HK-2 (cell line): ENCODE results near the gene RPH3AL.
"Not testable (repeated sequence)": the region's sequence is repeated elsewhere in the genome, so short reads cannot be mapped to it uniquely, and the experiment has no call there.

Experiments
- DNase-seq: peaks from one replicate; pipeline ENCODE4 v3.0.0-alpha.2; 2018; ENCODE audit not compliant: unreplicated experiment

Gene RPH3AL

DNA sequence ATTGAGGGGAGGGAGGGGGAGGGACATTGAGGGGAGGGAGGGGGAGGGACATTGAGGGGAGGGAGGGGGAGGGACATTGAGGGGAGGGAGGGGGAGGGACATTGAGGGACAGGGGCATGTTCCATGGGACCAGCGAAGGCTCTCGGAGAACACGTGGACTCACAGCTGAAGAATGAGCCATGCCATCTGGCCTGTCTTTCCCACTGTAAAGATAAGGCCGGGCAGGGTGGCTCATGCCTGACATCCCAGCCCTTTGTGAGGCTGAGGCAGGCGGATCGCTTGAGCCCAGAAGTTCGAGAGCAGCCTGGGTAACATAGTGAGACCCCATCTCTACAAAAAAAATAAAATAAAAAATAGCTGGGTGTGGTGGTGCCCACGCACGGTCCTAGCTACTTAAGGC lies 32.5 kb downstream of the RPH3AL start:
- DNase-seq = no peak

DNA sequence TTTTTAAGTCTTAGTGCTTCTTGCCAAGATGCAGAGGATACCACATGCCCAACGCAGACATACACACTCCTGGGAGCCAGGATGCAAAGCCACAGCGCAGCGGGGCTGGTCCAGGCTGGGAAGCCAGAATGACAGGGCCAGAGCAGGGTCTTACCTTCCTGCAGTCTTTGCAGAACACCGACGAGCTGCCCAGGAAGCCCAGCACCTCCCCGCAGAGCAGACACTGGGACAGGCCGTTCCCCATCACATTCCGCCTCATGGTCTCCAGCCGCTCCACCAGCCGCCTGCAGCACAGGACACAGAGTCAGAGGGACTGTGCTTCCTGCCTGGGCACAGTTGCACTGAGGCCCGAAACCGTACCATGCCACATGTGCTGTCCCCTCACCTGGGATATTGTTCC lies 33.3 kb downstream of the RPH3AL start:
- no peak for DNase-seq

DNA sequence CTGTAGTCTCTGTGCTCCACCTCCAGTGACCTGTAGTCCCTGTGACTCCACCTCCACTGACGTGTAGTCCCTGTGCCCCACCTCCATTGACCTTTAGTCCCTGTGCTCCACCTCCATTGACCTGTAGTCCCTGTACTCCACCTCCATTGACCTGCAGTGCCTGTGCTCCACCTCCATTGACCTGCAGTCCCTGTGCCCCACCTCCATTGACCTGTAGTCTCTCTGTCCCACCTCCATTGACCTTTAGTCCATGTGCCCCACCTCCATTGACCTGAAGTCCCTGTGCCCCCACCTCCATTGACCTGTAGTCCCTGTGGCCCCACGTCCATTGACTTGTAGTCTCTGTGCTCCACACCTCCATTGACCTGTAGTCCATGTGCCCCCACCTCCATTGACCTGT lies 35.5 kb downstream of the RPH3AL start:
- not testable (repeated sequence) for DNase-seq

DNA sequence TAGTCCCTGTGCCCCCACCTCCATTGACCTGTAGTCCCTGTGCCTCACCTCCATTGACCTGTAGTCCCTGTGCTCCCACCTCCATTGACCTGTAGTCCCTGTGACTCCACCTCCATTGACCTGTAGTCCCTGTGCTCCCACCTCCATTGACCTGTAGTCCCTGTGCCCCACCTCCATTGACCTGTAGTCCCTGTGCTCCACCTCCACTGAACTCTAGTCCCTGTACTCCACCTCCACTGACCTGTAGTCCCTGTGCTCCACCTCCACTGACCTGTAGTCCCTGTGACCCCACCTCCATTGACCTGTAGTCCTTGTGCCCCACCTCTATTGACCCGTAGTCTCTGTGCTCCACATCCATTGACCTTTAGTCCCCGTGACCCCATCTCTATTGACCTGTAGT lies 37.2 kb downstream of the RPH3AL start:
- DNase-seq = not testable (repeated sequence)

GRCh38 chr17:314614-314944 lies 38.0 kb downstream of the RPH3AL start:
- not testable (repeated sequence) for DNase-seq

DNA sequence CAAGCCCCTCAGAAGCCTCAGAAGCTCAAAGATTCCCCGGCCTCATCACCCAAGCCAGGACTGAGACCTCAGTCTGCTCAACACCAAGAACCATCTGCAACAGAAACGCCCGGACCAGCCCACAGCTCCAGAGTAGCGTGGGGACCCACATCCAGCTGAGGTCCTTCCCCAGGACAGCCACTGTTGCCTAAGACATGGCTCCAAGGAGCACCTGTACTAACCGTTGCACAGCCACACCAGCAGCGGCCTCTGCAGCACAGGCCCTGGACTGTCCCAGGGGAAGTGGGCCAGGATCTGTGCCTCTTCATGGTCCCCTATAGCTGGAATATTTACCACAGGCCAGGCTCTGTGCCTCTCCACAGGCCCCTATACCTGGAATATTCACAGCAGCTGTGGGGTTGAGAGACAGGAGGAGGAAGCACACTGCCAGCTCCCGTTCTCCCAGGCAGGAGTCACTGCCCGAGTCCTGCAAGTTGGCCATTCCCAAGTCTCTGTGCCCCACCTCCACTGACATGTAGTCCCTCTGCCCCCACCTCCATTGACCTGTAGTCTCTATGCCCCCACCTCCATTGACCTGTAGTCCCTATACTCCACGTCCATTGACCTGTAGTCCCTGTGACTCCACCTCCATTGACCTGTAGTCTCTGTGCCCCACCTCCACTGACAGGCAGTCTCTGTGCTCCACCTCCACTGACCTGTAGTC lies 38.5 kb downstream of the RPH3AL start:
- no peak for DNase-seq

- no peak for DNase-seq
Observed at GRCh38 chr17:313231-313630, 39.4 kb downstream of the RPH3AL start.

- no peak for DNase-seq
Observed at GRCh38 chr17:312476-313148, 40.0 kb downstream of the RPH3AL start.

DNA sequence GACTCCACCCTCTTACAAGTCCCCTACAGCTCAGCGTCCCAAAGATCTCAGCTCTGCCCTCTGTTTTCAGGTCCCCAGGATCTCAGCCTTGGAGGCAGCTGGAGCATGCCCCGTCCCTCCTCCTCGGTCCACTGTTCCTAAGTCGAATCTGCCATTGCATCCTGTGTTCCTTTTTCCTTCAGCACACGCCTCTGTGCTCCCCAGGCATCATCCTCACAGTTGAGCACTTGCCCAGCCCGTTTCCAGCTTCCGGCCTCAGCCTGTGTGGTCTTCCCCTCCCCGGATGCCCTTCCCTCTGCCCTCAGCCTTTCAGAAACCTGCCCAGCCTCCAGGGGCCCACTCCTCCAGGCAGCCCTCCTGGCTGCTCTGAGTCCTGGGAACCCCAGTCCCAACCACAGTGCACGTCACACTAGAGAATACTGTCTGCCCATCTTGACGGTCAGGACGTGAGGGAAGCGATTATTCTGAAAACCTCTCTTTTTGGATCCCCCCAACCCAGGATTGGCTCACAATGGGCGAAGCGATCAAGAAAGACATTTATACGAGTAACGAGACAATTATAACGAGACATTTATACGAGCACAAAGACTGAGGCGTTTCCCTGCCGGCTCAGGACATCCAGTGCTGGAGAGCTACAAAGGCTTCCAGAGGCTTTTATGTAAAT lies 41.4 kb downstream of the RPH3AL start:
- DNase-seq = no peak

DNA sequence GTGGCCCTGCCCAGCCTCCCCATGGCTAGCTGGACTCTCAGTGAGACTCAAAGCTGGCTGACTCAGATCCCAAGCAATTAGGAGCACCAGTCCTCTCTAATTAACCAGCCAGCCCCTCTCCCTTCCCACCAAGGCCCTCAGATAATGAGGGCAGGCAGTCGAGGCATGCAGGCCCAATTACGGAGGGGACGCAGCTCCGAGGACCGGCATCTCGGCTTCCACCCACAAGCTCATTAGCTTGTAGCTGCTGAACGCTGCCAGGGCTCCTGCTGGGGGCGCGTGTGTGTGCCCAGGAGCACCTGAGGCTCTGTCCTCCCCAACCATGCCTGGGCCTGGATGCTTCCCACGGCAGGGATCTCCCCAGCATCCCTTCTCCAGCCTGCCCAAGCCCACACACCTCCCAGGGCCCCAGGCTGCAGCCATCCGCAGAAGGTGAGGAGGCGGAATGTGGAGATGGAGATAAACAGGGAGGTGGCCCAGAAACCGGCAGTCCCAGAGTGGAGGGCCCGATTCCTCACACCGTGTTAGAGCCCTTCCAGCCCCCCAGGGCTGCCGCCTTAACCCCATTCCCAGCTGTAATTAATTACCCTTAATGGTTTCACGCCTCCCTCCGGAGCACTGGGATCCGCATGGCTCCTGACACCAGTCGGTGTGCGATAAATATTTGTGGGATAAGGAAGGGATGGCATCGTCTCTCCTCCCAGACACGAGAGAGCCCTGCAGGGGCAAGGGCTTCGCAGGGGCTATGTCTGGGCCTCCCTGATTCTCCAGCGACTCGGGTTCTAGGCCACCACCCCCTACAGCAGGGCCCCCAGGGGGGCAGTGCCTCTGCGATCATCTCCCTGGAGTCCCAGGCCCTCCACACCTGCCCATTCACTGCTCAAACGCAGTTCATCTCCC lies 42.2 kb downstream of the RPH3AL start:
- DNase-seq = no peak

DNA sequence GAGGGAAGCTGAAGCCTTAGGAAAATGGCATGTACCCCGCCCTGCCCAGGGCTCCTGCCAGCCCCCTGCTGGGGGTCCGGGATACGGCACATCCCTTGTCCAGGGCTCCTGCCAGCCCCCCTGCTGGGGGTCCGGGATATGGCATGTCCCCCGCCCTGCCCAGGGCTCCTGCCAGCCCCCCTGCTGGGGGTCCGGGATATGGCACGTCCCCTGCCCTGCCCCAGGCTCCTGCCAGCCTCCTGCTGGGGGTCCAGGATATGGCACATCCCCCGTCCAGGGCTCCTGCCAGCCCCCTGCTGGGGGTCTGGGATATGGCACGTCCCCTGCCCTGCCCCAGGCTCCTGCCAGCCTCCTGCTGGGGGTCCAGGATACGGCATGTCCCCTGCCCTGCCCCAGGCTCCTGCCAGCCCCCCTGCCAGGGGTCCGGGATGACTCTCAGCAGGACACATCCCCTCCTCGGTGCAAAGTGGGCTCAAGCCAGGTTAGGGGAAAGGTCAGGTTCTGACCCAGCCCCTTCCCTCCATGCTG lies 43.2 kb downstream of the RPH3AL start:
- DNase-seq = peak; percentile 21

DNA sequence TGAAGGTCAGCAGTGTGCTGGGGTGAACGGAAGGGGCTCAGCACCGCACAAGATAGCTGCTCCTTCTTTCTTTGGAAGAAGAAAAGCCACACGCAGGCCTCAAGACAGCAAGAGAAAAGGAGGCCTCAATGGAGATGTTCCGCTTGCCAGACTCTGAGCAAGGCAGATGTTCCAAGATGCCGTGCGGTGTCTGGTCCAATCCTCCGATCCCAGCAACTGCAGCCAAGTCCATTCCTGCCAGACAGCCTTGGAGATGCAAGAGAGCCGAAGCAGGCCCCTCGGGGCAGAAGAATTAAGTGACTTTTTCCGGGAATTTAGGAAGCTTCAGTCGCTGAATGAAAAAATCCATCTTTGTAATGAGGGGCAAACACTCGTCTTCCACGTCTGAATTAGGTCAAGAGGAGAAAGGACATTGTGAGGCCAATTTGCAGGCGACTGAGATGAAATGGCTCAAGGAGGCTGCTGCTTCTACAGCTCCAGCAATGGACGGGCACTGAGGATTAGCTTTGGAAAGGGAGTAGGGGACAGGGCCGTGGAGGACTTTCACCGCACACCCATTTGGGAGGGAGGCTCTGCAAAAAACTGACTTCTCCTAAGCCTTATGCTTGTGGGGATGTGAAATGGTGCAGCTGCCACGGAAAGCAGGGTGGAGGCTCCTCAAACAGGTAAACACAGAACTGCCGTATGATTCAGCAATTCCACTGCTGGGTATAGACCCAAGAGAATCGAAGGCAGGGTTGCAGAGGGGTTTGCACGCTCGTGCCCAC lies 44.7 kb downstream of the RPH3AL start:
- DNase-seq = no peak

- no peak for DNase-seq
Observed at GRCh38 chr17:307295-307691, 45.3 kb downstream of the RPH3AL start.

GRCh38 chr17:306536-307294 lies 45.9 kb downstream of the RPH3AL start:
- DNase-seq = no peak

- no peak for DNase-seq
Observed at GRCh38 chr17:306116-306515, 46.5 kb downstream of the RPH3AL start.

DNA sequence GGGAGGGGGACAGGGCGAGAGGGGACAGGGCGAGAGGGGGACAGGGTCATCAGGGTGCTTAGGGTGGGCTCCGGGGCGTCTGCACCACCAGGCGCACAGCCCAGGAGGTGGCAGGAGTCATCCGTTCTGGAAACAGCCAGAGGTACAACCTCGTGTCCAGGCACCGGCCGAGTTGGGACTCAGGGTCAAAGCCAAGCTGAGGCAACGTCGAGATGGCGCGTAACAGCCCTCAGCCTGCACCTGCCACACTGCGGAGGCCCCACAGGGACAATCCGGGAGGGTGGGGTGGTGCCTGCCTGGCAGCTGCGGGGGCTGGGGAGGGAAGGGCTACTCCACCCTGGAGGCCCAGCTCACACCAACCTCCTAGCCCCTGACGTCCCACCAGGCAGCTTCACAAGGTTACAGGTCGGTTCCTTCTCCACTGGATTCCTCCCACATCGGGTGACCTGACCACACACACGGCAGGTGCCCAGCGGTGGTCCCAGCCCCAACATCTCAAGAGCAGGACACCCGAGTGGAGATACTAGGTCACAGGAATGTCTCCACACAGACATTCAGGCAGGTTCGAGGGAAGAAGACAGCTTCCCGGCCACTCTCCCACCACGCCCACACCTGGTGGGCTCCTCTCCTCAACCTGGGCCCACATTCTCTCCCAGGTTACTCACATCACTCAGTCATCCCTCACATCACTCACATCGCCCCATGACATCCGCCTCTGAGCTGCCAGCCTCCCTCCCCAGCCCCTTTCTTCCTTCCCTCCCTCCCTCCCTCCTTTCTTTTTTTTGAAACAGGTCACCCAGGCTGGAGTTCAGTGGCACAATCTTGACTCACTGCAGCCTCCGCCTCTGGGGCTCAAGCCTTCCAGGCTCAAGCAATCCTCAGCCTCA lies 47.3 kb downstream of the RPH3AL start:
- peak; percentile 81 for DNase-seq

GRCh38 chr17:304461-304860 lies 48.1 kb downstream of the RPH3AL start:
- DNase-seq = no peak

DNA sequence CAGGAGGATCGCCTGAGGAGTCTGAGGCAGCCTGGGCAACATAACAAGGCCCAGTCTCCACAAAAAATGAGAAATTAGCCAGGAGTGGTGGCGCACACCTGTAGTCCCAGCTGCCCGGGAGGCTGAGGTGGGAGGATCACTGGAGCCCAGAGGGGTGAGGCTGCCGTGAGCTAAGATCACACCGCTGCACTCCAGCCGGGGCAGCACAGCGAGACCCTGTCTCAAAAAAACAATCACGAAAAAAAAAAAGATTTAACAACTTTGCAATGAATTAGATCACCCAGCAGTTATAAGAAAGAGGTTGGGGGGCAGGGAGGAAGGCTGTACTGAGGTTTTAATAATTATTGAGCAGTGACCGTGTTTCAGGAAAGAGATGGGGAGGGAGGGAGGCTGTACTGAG lies 49.4 kb downstream of the RPH3AL start:
- DNase-seq = no peak

GRCh38 chr17:302300-302698 lies 50.3 kb downstream of the RPH3AL start:
- DNase-seq = no peak
